Lower leg skin (tissue), 3 donors: ENCODE results near the gene SCAI.

Source experiments
- CTCF ChIP-seq, 3 donors: fragments of 450-650 bp; IDR thresholded peaks; one replicate each; pipeline ENCODE4 v1.5.1; 2016; ENCODE audit warnings: antibody characterized with exemption in 3 of 3, mild to moderate bottlenecking in 3 of 3, moderate library complexity in 2 of 3
- POLR2A ChIP-seq, 2 donors: fragments of 450-650 bp; IDR thresholded peaks; one replicate each; pipeline ENCODE4 v1.6.1; 2016 to 2017; ENCODE audit warnings: antibody characterized with exemption in 2 of 2, mild to moderate bottlenecking in 1 of 2, moderate library complexity in 1 of 2

GRCh38 chr9:124972241-124972770, 171.0 kb downstream of the SCAI start:
- TF ChIP-seq CTCF (IDR thresholded peaks at IDR 0.05) (no peak), POLR2A (IDR thresholded peaks at IDR 0.05) (no peak)
